H9 (cell line): ENCODE results near the gene ADAM19. TPM values are rescaled to one million over a fixed set of nuclear protein-coding genes. Genes with fewer than 3 reads are reported as not detected.

Experiments used
- DNase-seq: peaks from one replicate; pipeline ENCODE4 v3.0.0-alpha.2; 2017
- H2AFZ ChIP-seq: one replicate; pipeline ENCODE4 v1.6.1; 2013; ENCODE audit warnings: mild to moderate bottlenecking, low read length, control low read depth, moderate library complexity
- H2AK5ac ChIP-seq: 2 replicates; pipeline ENCODE4 v1.6.1; 2013; ENCODE audit warnings: low read length, control low read depth, mixed read lengths; ENCODE audit not compliant: insufficient read length
- H2BK120ac ChIP-seq: one replicate; pipeline ENCODE4 v1.6.1; 2013; ENCODE audit warnings: low read depth, mild to moderate bottlenecking, low read length, control low read depth, inconsistent platforms; ENCODE audit not compliant: poor library complexity, severe bottlenecking
- H2BK12ac ChIP-seq: 2 replicates; pipeline ENCODE4 v1.6.1; 2013; ENCODE audit warnings: low read length, control low read depth, mixed read lengths, low read depth; ENCODE audit not compliant: insufficient read length
- H2BK15ac ChIP-seq: 2 replicates; pipeline ENCODE4 v1.6.1; 2013; ENCODE audit warnings: low read depth, low read length, control low read depth
- H2BK20ac ChIP-seq: one replicate; pipeline ENCODE4 v1.6.1; 2013; ENCODE audit warnings: low read depth, mild to moderate bottlenecking, low read length, control low read depth, inconsistent platforms; ENCODE audit not compliant: poor library complexity, severe bottlenecking
- H2BK5ac ChIP-seq: 2 replicates; pipeline ENCODE4 v1.6.1; 2013; ENCODE audit warnings: low read length, control low read depth, mixed read lengths; ENCODE audit not compliant: insufficient read length
- H3K14ac ChIP-seq: 2 replicates; pipeline ENCODE4 v1.6.1; 2013; ENCODE audit warnings: low read length, control low read depth; ENCODE audit not compliant: insufficient read depth
- H3K18ac ChIP-seq: 2 replicates; pipeline ENCODE4 v1.6.1; 2013; ENCODE audit warnings: low read depth, mild to moderate bottlenecking, mixed read lengths, low read length, control low read depth; ENCODE audit not compliant: insufficient read length
- H3K23ac ChIP-seq: 2 replicates; pipeline ENCODE4 v1.6.1; 2013; ENCODE audit warnings: low read length, control low read depth, mixed read lengths, low read depth; ENCODE audit not compliant: insufficient read length
- H3K23me2 ChIP-seq: 2 replicates; pipeline ENCODE4 v1.6.1; 2013; ENCODE audit warnings: low read depth, mild to moderate bottlenecking, mixed read lengths, low read length, control low read depth; ENCODE audit not compliant: insufficient read length, poor library complexity, severe bottlenecking
- H3K27ac ChIP-seq: 2 replicates; pipeline ENCODE4 v1.5.1; 2013; ENCODE audit warnings: low read length, control low read depth, mixed read lengths, low read depth; ENCODE audit not compliant: insufficient read length
- H3K27me3 ChIP-seq: 2 replicates; pipeline ENCODE4 v1.6.1; 2013; ENCODE audit warnings: low read length, control low read depth, inconsistent platforms; ENCODE audit not compliant: insufficient read depth
- H3K4ac ChIP-seq: 2 replicates; pipeline ENCODE4 v1.6.1; 2013; ENCODE audit warnings: low read depth, mild to moderate bottlenecking, control low read depth, inconsistent platforms, low read length, moderate library complexity
- H3K4me1 ChIP-seq: 2 replicates; pipeline ENCODE4 v1.6.1; 2013; ENCODE audit warnings: low read length, control low read depth, inconsistent platforms; ENCODE audit not compliant: insufficient read depth
- H3K4me2 ChIP-seq: 2 replicates; pipeline ENCODE4 v1.6.1; 2013; ENCODE audit warnings: low read length, control low read depth, mixed read lengths; ENCODE audit not compliant: insufficient read length, insufficient read depth
- H3K56ac ChIP-seq: 2 replicates; pipeline ENCODE4 v1.6.1; 2013; ENCODE audit warnings: low read depth, mild to moderate bottlenecking, mixed read lengths, low read length, control low read depth; ENCODE audit not compliant: insufficient read length
- H3K79me1 ChIP-seq: 2 replicates; pipeline ENCODE4 v1.6.1; 2013; ENCODE audit warnings: low read depth, mild to moderate bottlenecking, moderate library complexity, low read length, control low read depth, inconsistent platforms; ENCODE audit not compliant: insufficient read depth, poor library complexity, severe bottlenecking
- H3K79me2 ChIP-seq: 2 replicates; pipeline ENCODE4 v1.6.1; 2013; ENCODE audit warnings: low read length, control low read depth, inconsistent platforms; ENCODE audit not compliant: insufficient read depth
- H3K9ac ChIP-seq: 2 replicates; pipeline ENCODE4 v1.6.1; 2013; ENCODE audit warnings: low read length, control low read depth, mixed read lengths; ENCODE audit not compliant: insufficient read length; ENCODE audit errors: extremely low read depth
- H3K9me3 ChIP-seq: one replicate; pipeline ENCODE4 v1.6.1; 2013; ENCODE audit warnings: low read depth, low read length, inconsistent platforms; ENCODE audit not compliant: control insufficient read depth
- H3T11ph ChIP-seq: one replicate; pipeline ENCODE4 v1.6.1; 2013; ENCODE audit warnings: mild to moderate bottlenecking, low read length, control low read depth, inconsistent platforms
- H4K20me1 ChIP-seq: one replicate; pipeline ENCODE4 v1.6.1; 2013; ENCODE audit not compliant: control insufficient read depth, insufficient read length, insufficient read depth
- H4K5ac ChIP-seq: 2 replicates; pipeline ENCODE4 v1.6.1; 2013; ENCODE audit warnings: low read depth, mild to moderate bottlenecking, mixed read lengths, low read length, control low read depth; ENCODE audit not compliant: insufficient read length
- H4K8ac ChIP-seq: replicated peaks from 2 replicates; pipeline ENCODE4 v1.6.1; 2013; ENCODE audit warnings: low read length, control low read depth, mixed read lengths, low read depth; ENCODE audit not compliant: insufficient read length
- H4K91ac ChIP-seq: 2 replicates; pipeline ENCODE4 v1.6.1; 2013; ENCODE audit warnings: low read depth, mild to moderate bottlenecking, moderate library complexity, mixed read lengths, low read length, control low read depth; ENCODE audit not compliant: insufficient read length
- H3K27ac Mint-ChIP-seq, 3 experiments: 2 replicates in 2 of 3; 3 replicates in 1 of 3; pipeline ENCODE4 v1.8.0; 2020 to 2021; ENCODE audit warnings: mixed read lengths in 3 of 3, mild to moderate bottlenecking in 1 of 3, moderate library complexity in 1 of 3
- H3K27me3 Mint-ChIP-seq: 2 replicates; pipeline ENCODE4 v1.8.0; 2021; ENCODE audit warnings: low read depth, mild to moderate bottlenecking, moderate library complexity, mixed read lengths
- H3K36me3 Mint-ChIP-seq, 3 experiments: 2 replicates in 2 of 3; 3 replicates in 1 of 3; pipeline ENCODE4 v1.8.0; 2020 to 2021; ENCODE audit warnings: low read depth in 3 of 3, mixed read lengths in 3 of 3; ENCODE audit not compliant: insufficient read depth in 1 of 3
- H3K4me1 Mint-ChIP-seq, 2 experiments: 2 replicates each; pipeline ENCODE4 v1.8.0; 2020; ENCODE audit warnings: mixed read lengths in 2 of 2
- H3K4me3 Mint-ChIP-seq, 2 experiments: 2 replicates in 1 of 2; 3 replicates in 1 of 2; pipeline ENCODE4 v1.8.0; 2020 to 2021; ENCODE audit warnings: mild to moderate bottlenecking in 2 of 2, mixed read lengths in 2 of 2, moderate library complexity in 1 of 2
- H3K9me3 Mint-ChIP-seq, 2 experiments: 2 replicates in 1 of 2; 3 replicates in 1 of 2; pipeline ENCODE4 v1.8.0; 2020; ENCODE audit warnings: mild to moderate bottlenecking in 2 of 2, mixed read lengths in 2 of 2, moderate library complexity in 1 of 2
- WGBS: extraction: QIAGEN DNeasy Blood & Tissue Kit; methylation state at CpG from one replicate; pipeline ENCODE4 v1.1.7; 2013; ENCODE audit warnings: missing lambda C conversion rate, low lambda C conversion rate, mixed read lengths; ENCODE audit not compliant: insufficient read length; ENCODE audit errors: extremely low coverage; 5-methylcytosine and 5-hydroxymethylcytosine counted together
- total RNA-seq: library from RNA; stranded (reverse); gene quantifications from 2 replicates; pipeline ENCODE4 v1.2.1, GENCODE V29; 2021
- TF ChIP-seq, protein P1 (sequence below): fragments of 200-600 bp; sonication (generic); conservative IDR thresholded peaks from 3 replicates; pipeline ENCODE4 v1.8.0; 2021; ENCODE audit warnings: antibody characterized with exemption, mild to moderate bottlenecking

Gene ADAM19
- total RNA-seq, 1 experiment from 2014 or later = 9.9 TPM

DNA sequence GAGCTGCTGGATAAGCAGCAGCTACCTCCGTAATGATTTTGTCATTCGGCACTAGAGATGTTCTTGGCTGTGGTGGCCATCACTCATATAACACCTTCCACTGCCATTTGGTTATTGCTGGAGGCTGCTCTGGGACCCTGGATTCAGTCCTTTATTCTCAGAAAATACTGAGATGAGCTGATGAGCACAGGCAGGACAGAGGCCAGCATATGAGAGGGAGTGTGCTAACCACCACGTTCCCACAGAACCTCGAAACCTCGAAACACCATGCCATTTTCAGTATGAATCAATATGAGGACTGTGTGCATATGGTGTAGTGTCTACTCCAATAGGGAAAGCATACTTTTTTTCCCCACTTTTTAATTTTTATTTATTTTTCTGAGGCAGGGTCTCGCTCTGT is 56.6 kb downstream of the ADAM19 start:
- H3K56ac ChIP-seq = no peak overlapping the region
- H2BK5ac ChIP-seq = no peak overlapping the region
- TF ChIP-seq, protein P1, sequence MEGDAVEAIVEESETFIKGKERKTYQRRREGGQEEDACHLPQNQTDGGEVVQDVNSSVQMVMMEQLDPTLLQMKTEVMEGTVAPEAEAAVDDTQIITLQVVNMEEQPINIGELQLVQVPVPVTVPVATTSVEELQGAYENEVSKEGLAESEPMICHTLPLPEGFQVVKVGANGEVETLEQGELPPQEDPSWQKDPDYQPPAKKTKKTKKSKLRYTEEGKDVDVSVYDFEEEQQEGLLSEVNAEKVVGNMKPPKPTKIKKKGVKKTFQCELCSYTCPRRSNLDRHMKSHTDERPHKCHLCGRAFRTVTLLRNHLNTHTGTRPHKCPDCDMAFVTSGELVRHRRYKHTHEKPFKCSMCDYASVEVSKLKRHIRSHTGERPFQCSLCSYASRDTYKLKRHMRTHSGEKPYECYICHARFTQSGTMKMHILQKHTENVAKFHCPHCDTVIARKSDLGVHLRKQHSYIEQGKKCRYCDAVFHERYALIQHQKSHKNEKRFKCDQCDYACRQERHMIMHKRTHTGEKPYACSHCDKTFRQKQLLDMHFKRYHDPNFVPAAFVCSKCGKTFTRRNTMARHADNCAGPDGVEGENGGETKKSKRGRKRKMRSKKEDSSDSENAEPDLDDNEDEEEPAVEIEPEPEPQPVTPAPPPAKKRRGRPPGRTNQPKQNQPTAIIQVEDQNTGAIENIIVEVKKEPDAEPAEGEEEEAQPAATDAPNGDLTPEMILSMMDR = no peak
- Mint-ChIP-seq H3K27me3 (no peaks in the 10 kb centered on the region), H3K27ac (no peak overlapping the region), H3K4me1 (no peaks in the 10 kb centered on the region), H3K4me3 (no peak overlapping the region), H3K36me3 (peaks cover 0 to under 1% (median 0%) of the 10 kb centered on the region in 3 experiments; a peak in 2 of 7 replicates), H3K9me3 (no peaks in the 10 kb centered on the region)
- H3K23ac ChIP-seq = no peak overlapping the region
- no peak overlapping the region for H2BK20ac ChIP-seq
- H3K27ac ChIP-seq = no peak overlapping the region
- no peak overlapping the region for H3K4ac ChIP-seq
- H4K20me1 ChIP-seq = no peaks in the 10 kb centered on the region
- no peak overlapping the region for H2BK15ac ChIP-seq
- no peak overlapping the region for H3K14ac ChIP-seq
- H2BK12ac ChIP-seq = no peak overlapping the region
- DNase-seq = no peak
- no peak overlapping the region for H2AFZ ChIP-seq
- H3K23me2 ChIP-seq = no peaks in the 10 kb centered on the region
- no peaks in the 10 kb centered on the region for H3K4me1 ChIP-seq
- H2AK5ac ChIP-seq = no peak overlapping the region
- H4K8ac ChIP-seq = no peak overlapping the region
- no peaks in the 10 kb centered on the region for H3K27me3 ChIP-seq
- H3K18ac ChIP-seq = no peak overlapping the region
- no peak overlapping the region for H4K91ac ChIP-seq
- no peaks in the 10 kb centered on the region for H3K79me1 ChIP-seq
- no peak overlapping the region for H2BK120ac ChIP-seq
- no peak overlapping the region for H3K9ac ChIP-seq
- H3K9me3 ChIP-seq = no peaks in the 10 kb centered on the region
- no peaks in the 10 kb centered on the region for H3K79me2 ChIP-seq
- H4K5ac ChIP-seq = no peak overlapping the region
- WGBS = no CpG with 5 or more reads among the region's 6 CpGs
- H3K4me2 ChIP-seq = no peak overlapping the region
- no peak overlapping the region for H3T11ph ChIP-seq
